ENCODE measurements around the gene PLEKHH3. TPM values are rescaled to one million over a fixed set of nuclear protein-coding genes. Genes with fewer than 3 reads are reported as not detected.

The PLEKHH3 gene
- total RNA-seq, 1 experiment from 2014 or later = 32.2 TPM

DNA sequence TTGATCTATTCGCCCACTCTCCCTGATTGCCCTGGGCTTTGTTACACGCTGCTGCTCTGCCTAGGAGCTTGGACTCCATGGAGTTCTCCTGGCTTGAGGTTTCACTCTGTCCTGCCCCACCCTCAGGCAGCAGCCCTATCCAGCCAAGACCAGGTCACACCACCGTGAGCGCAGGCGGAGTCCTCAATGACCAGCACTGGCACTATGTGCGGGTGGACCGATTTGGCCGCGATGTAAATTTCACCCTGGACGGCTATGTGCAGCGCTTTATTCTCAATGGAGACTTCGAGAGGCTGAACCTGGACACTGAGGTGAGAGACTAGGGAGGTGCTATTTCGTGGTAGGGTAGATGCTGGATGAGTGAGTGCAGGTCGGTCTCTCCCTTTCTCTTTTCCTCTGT, 9.0 kb upstream of the PLEKHH3 start:
- ATAC-seq = no peak
- no peak for DNase-seq (ENCODE audit: low read depth, low spot score)
- no peak for TF ChIP-seq TCF7L2 (IDR thresholded peaks at IDR 0.05; ENCODE audit: low read depth, low read length)
- TF ChIP-seq CTCF (IDR thresholded peaks at IDR 0.05) = no peak
- TF ChIP-seq POLR2AphosphoS5 (IDR thresholded peaks at IDR 0.05; ENCODE audit: low read depth, low read length) = no peak
- CTCF ChIA-PET = no interaction called here
- Histone ChIP-seq H3K36me3 (ENCODE audit: control insufficient read depth, insufficient read depth, low read length) (no peaks in the 10 kb centered on the region), H3K9me3 (ENCODE audit: control insufficient read depth, insufficient read depth, low read depth, low read length) (no peaks in the 10 kb centered on the region), H3K27me3 (ENCODE audit: control insufficient read depth, insufficient read depth, low read length) (no peaks in the 10 kb centered on the region), H3K4me1 (ENCODE audit: control insufficient read depth, insufficient read depth, low read length) (peaks cover 8% of the 10 kb centered on the region), H3K27ac (ENCODE audit: low read length) (no peak overlapping the region), H3K4me3 (ENCODE audit: low read depth in 2 of 2, low read length in 2 of 2) (no peak overlapping the region)
- POLR2A ChIA-PET = no interaction called here
- BruUV-seq (replicated peaks) = no TSS peak
- intact Hi-C loops (cut with micrococcal nuclease; ENCODE audit: unreplicated experiment) = no loop called here
- in situ Hi-C loops (cut with HindIII; ENCODE audit: low pct_unique_long_range_greater_than_20kb, low sequenced_read_pairs) = no loop called here

DNA sequence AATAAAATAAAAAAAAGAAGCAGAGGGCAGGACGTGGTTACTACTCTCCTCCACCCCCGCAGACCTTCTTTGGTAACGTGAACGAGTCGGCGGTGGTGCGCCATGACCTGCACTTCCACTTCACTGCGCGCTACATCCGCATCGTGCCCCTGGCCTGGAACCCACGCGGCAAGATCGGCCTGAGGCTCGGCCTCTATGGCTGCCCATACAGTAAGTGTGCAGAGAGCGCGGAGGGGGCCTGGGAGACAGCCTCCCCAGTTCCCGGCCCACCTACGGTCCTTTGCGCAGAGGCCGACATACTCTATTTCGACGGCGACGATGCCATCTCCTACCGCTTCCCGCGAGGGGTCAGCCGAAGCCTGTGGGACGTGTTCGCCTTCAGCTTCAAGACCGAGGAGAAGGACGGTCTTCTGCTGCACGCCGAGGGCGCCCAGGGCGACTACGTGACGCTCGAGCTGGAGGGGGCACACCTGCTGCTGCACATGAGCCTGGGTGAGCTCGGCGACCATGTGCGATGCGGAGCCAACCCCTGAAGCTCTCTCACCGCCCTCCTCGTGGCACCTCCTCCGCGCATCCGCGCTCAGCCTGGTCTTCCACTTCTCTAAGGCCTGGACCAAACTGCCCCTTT, 8.2 kb upstream of the PLEKHH3 start:
- Histone ChIP-seq H3K9me3 (ENCODE audit: control insufficient read depth, insufficient read depth, low read depth, low read length) (no peaks in the 10 kb centered on the region), H3K27ac (ENCODE audit: low read length) (no peak overlapping the region), H3K4me1 (ENCODE audit: control insufficient read depth, insufficient read depth, low read length) (peaks cover 15% of the 10 kb centered on the region), H3K4me3 (ENCODE audit: low read depth in 2 of 2, low read length in 2 of 2) (no peak overlapping the region), H3K36me3 (ENCODE audit: control insufficient read depth, insufficient read depth, low read length) (no peaks in the 10 kb centered on the region), H3K27me3 (ENCODE audit: control insufficient read depth, insufficient read depth, low read length) (no peaks in the 10 kb centered on the region)
- ChIA-PET CTCF (no interaction called here), POLR2A (no interaction called here)
- in situ Hi-C loops (cut with HindIII; ENCODE audit: low pct_unique_long_range_greater_than_20kb, low sequenced_read_pairs) (no loop called here), intact Hi-C loops (cut with micrococcal nuclease; ENCODE audit: unreplicated experiment) (no loop called here)
- ATAC-seq (no peak), DNase-seq (ENCODE audit: low read depth, low spot score) (no peak)
- TF ChIP-seq POLR2AphosphoS5 (IDR thresholded peaks at IDR 0.05; ENCODE audit: low read depth, low read length) (no peak), REST (IDR thresholded peaks at IDR 0.05; ENCODE audit: insufficient read depth in 1 of 2, low read depth in 2 of 2, low read length in 1 of 2) (no peak), TCF7L2 (IDR thresholded peaks at IDR 0.05; ENCODE audit: low read depth, low read length) (no peak), SIN3A (IDR thresholded peaks at IDR 0.05; ENCODE audit: borderline replicate concordance, insufficient read depth, low read depth, low read length) (no peak), CTCF (IDR thresholded peaks at IDR 0.05) (no peak)
- BruUV-seq (replicated peaks) = no TSS peak
